H9 (cell line): ENCODE results near the gene ACTL7A. TPM values are rescaled to one million over a fixed set of nuclear protein-coding genes. Genes with fewer than 3 reads are reported as not detected.

Experiments
- DNase-seq: peaks from one replicate; pipeline ENCODE4 v3.0.0-alpha.2; 2017
- H2AFZ ChIP-seq: one replicate; pipeline ENCODE4 v1.6.1; 2013; ENCODE audit warnings: mild to moderate bottlenecking, low read length, control low read depth, moderate library complexity
- H2AK5ac ChIP-seq: 2 replicates; pipeline ENCODE4 v1.6.1; 2013; ENCODE audit warnings: low read length, control low read depth, mixed read lengths; ENCODE audit not compliant: insufficient read length
- H2BK120ac ChIP-seq: one replicate; pipeline ENCODE4 v1.6.1; 2013; ENCODE audit warnings: low read depth, mild to moderate bottlenecking, low read length, control low read depth, inconsistent platforms; ENCODE audit not compliant: poor library complexity, severe bottlenecking
- H2BK12ac ChIP-seq: 2 replicates; pipeline ENCODE4 v1.6.1; 2013; ENCODE audit warnings: low read length, control low read depth, mixed read lengths, low read depth; ENCODE audit not compliant: insufficient read length
- H2BK15ac ChIP-seq: 2 replicates; pipeline ENCODE4 v1.6.1; 2013; ENCODE audit warnings: low read depth, low read length, control low read depth
- H2BK20ac ChIP-seq: one replicate; pipeline ENCODE4 v1.6.1; 2013; ENCODE audit warnings: low read depth, mild to moderate bottlenecking, low read length, control low read depth, inconsistent platforms; ENCODE audit not compliant: poor library complexity, severe bottlenecking
- H2BK5ac ChIP-seq: 2 replicates; pipeline ENCODE4 v1.6.1; 2013; ENCODE audit warnings: low read length, control low read depth, mixed read lengths; ENCODE audit not compliant: insufficient read length
- H3K14ac ChIP-seq: 2 replicates; pipeline ENCODE4 v1.6.1; 2013; ENCODE audit warnings: low read length, control low read depth; ENCODE audit not compliant: insufficient read depth
- H3K18ac ChIP-seq: 2 replicates; pipeline ENCODE4 v1.6.1; 2013; ENCODE audit warnings: low read depth, mild to moderate bottlenecking, mixed read lengths, low read length, control low read depth; ENCODE audit not compliant: insufficient read length
- H3K23ac ChIP-seq: 2 replicates; pipeline ENCODE4 v1.6.1; 2013; ENCODE audit warnings: low read length, control low read depth, mixed read lengths, low read depth; ENCODE audit not compliant: insufficient read length
- H3K23me2 ChIP-seq: 2 replicates; pipeline ENCODE4 v1.6.1; 2013; ENCODE audit warnings: low read depth, mild to moderate bottlenecking, mixed read lengths, low read length, control low read depth; ENCODE audit not compliant: insufficient read length, poor library complexity, severe bottlenecking
- H3K27ac ChIP-seq: 2 replicates; pipeline ENCODE4 v1.5.1; 2013; ENCODE audit warnings: low read length, control low read depth, mixed read lengths, low read depth; ENCODE audit not compliant: insufficient read length
- H3K27me3 ChIP-seq: 2 replicates; pipeline ENCODE4 v1.6.1; 2013; ENCODE audit warnings: low read length, control low read depth, inconsistent platforms; ENCODE audit not compliant: insufficient read depth
- H3K4ac ChIP-seq: 2 replicates; pipeline ENCODE4 v1.6.1; 2013; ENCODE audit warnings: low read depth, mild to moderate bottlenecking, control low read depth, inconsistent platforms, low read length, moderate library complexity
- H3K4me1 ChIP-seq: 2 replicates; pipeline ENCODE4 v1.6.1; 2013; ENCODE audit warnings: low read length, control low read depth, inconsistent platforms; ENCODE audit not compliant: insufficient read depth
- H3K4me2 ChIP-seq: 2 replicates; pipeline ENCODE4 v1.6.1; 2013; ENCODE audit warnings: low read length, control low read depth, mixed read lengths; ENCODE audit not compliant: insufficient read length, insufficient read depth
- H3K56ac ChIP-seq: 2 replicates; pipeline ENCODE4 v1.6.1; 2013; ENCODE audit warnings: low read depth, mild to moderate bottlenecking, mixed read lengths, low read length, control low read depth; ENCODE audit not compliant: insufficient read length
- H3K79me1 ChIP-seq: 2 replicates; pipeline ENCODE4 v1.6.1; 2013; ENCODE audit warnings: low read depth, mild to moderate bottlenecking, moderate library complexity, low read length, control low read depth, inconsistent platforms; ENCODE audit not compliant: insufficient read depth, poor library complexity, severe bottlenecking
- H3K79me2 ChIP-seq: 2 replicates; pipeline ENCODE4 v1.6.1; 2013; ENCODE audit warnings: low read length, control low read depth, inconsistent platforms; ENCODE audit not compliant: insufficient read depth
- H3K9ac ChIP-seq: 2 replicates; pipeline ENCODE4 v1.6.1; 2013; ENCODE audit warnings: low read length, control low read depth, mixed read lengths; ENCODE audit not compliant: insufficient read length; ENCODE audit errors: extremely low read depth
- H3K9me3 ChIP-seq: one replicate; pipeline ENCODE4 v1.6.1; 2013; ENCODE audit warnings: low read depth, low read length, inconsistent platforms; ENCODE audit not compliant: control insufficient read depth
- H3T11ph ChIP-seq: one replicate; pipeline ENCODE4 v1.6.1; 2013; ENCODE audit warnings: mild to moderate bottlenecking, low read length, control low read depth, inconsistent platforms
- H4K20me1 ChIP-seq: one replicate; pipeline ENCODE4 v1.6.1; 2013; ENCODE audit not compliant: control insufficient read depth, insufficient read length, insufficient read depth
- H4K5ac ChIP-seq: 2 replicates; pipeline ENCODE4 v1.6.1; 2013; ENCODE audit warnings: low read depth, mild to moderate bottlenecking, mixed read lengths, low read length, control low read depth; ENCODE audit not compliant: insufficient read length
- H4K8ac ChIP-seq: replicated peaks from 2 replicates; pipeline ENCODE4 v1.6.1; 2013; ENCODE audit warnings: low read length, control low read depth, mixed read lengths, low read depth; ENCODE audit not compliant: insufficient read length
- H4K91ac ChIP-seq: 2 replicates; pipeline ENCODE4 v1.6.1; 2013; ENCODE audit warnings: low read depth, mild to moderate bottlenecking, moderate library complexity, mixed read lengths, low read length, control low read depth; ENCODE audit not compliant: insufficient read length
- H3K27ac Mint-ChIP-seq, 3 experiments: 2 replicates in 2 of 3; 3 replicates in 1 of 3; pipeline ENCODE4 v1.8.0; 2020 to 2021; ENCODE audit warnings: mixed read lengths in 3 of 3, mild to moderate bottlenecking in 1 of 3, moderate library complexity in 1 of 3
- H3K27me3 Mint-ChIP-seq: 2 replicates; pipeline ENCODE4 v1.8.0; 2021; ENCODE audit warnings: low read depth, mild to moderate bottlenecking, moderate library complexity, mixed read lengths
- H3K36me3 Mint-ChIP-seq, 3 experiments: 2 replicates in 2 of 3; 3 replicates in 1 of 3; pipeline ENCODE4 v1.8.0; 2020 to 2021; ENCODE audit warnings: low read depth in 3 of 3, mixed read lengths in 3 of 3; ENCODE audit not compliant: insufficient read depth in 1 of 3
- H3K4me1 Mint-ChIP-seq, 2 experiments: 2 replicates each; pipeline ENCODE4 v1.8.0; 2020; ENCODE audit warnings: mixed read lengths in 2 of 2
- H3K4me3 Mint-ChIP-seq, 2 experiments: 2 replicates in 1 of 2; 3 replicates in 1 of 2; pipeline ENCODE4 v1.8.0; 2020 to 2021; ENCODE audit warnings: mild to moderate bottlenecking in 2 of 2, mixed read lengths in 2 of 2, moderate library complexity in 1 of 2
- H3K9me3 Mint-ChIP-seq, 2 experiments: 2 replicates in 1 of 2; 3 replicates in 1 of 2; pipeline ENCODE4 v1.8.0; 2020; ENCODE audit warnings: mild to moderate bottlenecking in 2 of 2, mixed read lengths in 2 of 2, moderate library complexity in 1 of 2
- CTCF ChIP-seq: fragments of 200-600 bp; sonication (generic); conservative IDR thresholded peaks from 3 replicates; pipeline ENCODE4 v1.8.0; 2021; ENCODE audit warnings: antibody characterized with exemption, mild to moderate bottlenecking
- WGBS: extraction: QIAGEN DNeasy Blood & Tissue Kit; methylation state at CpG from one replicate; pipeline ENCODE4 v1.1.7; 2013; ENCODE audit warnings: missing lambda C conversion rate, low lambda C conversion rate, mixed read lengths; ENCODE audit not compliant: insufficient read length; ENCODE audit errors: extremely low coverage; 5-methylcytosine and 5-hydroxymethylcytosine counted together
- total RNA-seq: library from RNA; stranded (reverse); gene quantifications from 2 replicates; pipeline ENCODE4 v1.2.1, GENCODE V29; 2021

Gene ACTL7A
- total RNA-seq, 1 experiment from 2014 or later: not detected

- Histone ChIP-seq H2AFZ (no peak overlapping the region), H2BK120ac (no peak overlapping the region), H3T11ph (no peak overlapping the region), H4K20me1 (no peaks in the 10 kb centered on the region), H3K27me3 (no peaks in the 10 kb centered on the region), H2BK15ac (no peak overlapping the region), H3K23me2 (no peaks in the 10 kb centered on the region), H3K4me1 (no peaks in the 10 kb centered on the region), H4K5ac (no peak overlapping the region), H3K79me2 (no peaks in the 10 kb centered on the region), H2BK5ac (no peak overlapping the region), H3K79me1 (no peaks in the 10 kb centered on the region), H2BK20ac (no peak overlapping the region), H3K4me2 (no peak overlapping the region), H3K56ac (no peak overlapping the region), H3K4ac (no peak overlapping the region), H2AK5ac (no peak overlapping the region), H3K9me3 (no peaks in the 10 kb centered on the region), H3K18ac (no peak overlapping the region), H3K9ac (no peak overlapping the region), H3K27ac (no peak overlapping the region), H3K23ac (no peak overlapping the region), H2BK12ac (no peak overlapping the region), H4K8ac (no peak overlapping the region), H3K14ac (no peak overlapping the region), H4K91ac (no peak overlapping the region)
- Mint-ChIP-seq H3K27me3 (peaks cover 3% of the 10 kb centered on the region; the same call in 1 of the 2 replicates), H3K36me3 (no peaks in the 10 kb centered on the region), H3K4me1 (peaks cover 21 to 23% of the 10 kb centered on the region in 2 experiments), H3K27ac (peak overlapping the region in 1 of 3 experiments; percentile 46; a peak in 1 of 7 replicates), H3K4me3 (no peak overlapping the region), H3K9me3 (peaks cover 3 to 4% of the 10 kb centered on the region in 2 experiments; a peak in 2 of 5 replicates)
- no CpG with 5 or more reads among the region's 5 CpGs for WGBS
- no peak for TF ChIP-seq CTCF
- no peak for DNase-seq
Observed at GRCh38 chr9:108836781-108837180, 25.3 kb upstream of the ACTL7A start.
